ACHN (cell line): ENCODE measurements around the gene PGF.

ENCODE experiments used
- DNase-seq: peaks from one replicate; pipeline ENCODE4 v3.0.0-alpha.2; 2015
- in situ Hi-C: cut with HindIII; loops from 2 replicates; pipeline ENCODE4 v1.10.0; 2017; ENCODE audit warnings: low sequenced_read_pairs, low pct_ligation_motif_present, low pct_unique_long_range_greater_than_20kb

PGF gene

DNA sequence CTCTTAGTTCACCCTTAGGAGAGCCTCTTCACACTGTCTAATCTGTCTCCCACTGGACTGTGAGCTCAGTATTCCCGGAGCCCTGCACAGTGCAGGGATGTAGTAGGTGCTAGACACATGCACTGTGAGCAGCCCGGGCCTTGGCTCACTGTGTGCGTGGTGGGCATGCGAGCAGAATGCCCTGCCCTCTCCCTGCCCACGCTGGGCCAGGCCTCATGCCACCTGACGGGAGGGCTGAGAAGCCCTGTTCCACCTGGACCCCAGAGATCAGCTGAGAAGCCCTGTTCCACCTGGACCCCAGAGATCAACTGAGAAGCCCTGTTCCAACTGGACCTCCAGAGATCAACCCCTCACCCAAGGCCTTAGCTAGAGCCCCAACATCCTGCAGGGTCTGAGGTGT, 43.3 kb downstream of the PGF start:
- in situ Hi-C loops = no loop called here
- DNase-seq = no peak

DNA sequence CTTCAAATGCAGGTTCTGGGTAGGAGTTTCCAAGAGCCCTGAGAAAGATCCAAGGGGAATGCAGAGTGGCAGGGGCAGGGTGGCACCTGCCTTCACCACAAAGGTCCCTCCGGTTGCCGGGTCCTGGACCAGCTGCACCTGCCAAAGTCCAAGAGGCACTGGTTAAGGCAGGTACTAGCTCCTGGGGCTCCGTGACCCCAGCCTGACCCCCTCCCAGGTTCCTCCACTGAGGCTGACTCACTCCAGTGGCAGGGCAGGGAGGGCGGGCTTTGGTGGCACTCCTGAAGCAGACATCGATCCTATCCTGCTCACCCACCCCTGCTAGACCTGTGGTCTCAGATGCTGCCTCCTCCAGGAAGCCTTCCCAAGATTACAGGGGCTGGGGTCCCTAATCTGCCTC, 43.7 kb downstream of the PGF start:
- no peak for DNase-seq
- in situ Hi-C loops = no loop called here

GRCh38 chr14:74911221-74911620, 44.2 kb downstream of the PGF start:
- in situ Hi-C loops = no loop called here
- DNase-seq = no peak

DNA sequence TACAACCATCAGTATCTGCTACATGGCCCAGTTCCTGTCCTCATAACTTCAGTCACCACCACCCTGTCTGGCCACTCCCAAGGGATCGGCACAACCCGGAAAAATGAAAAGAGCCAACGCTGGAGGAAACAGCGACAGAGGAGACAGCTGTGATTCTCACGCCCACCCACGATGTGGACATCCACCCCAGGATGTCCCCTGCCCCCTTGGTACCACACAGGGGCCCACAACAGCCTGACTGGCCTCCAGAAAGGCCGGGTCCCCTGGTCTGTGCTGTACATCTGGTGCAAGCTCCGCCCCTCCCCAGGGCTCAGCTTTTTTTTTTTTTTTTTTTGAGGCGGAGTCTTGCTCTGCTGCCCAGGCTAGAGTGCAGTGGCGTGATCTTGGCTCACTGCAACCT, 44.8 kb downstream of the PGF start:
- no peak for DNase-seq
- in situ Hi-C loops = no loop called here

- in situ Hi-C loops = no loop called here
Measured at GRCh38 chr14:74909911-74910310, 45.5 kb downstream of the PGF start.

GRCh38 chr14:74909501-74909900, 45.9 kb downstream of the PGF start:
- DNase-seq = no peak
- in situ Hi-C loops = no loop called here

More at GRCh38 chr14:74909911-74910310, 45.5 kb downstream of the PGF start:
- no peak for DNase-seq

GRCh38 chr14:74908861-74909341, 46.5 kb downstream of the PGF start:
- DNase-seq = no peak
- in situ Hi-C loops = no loop called here

DNA sequence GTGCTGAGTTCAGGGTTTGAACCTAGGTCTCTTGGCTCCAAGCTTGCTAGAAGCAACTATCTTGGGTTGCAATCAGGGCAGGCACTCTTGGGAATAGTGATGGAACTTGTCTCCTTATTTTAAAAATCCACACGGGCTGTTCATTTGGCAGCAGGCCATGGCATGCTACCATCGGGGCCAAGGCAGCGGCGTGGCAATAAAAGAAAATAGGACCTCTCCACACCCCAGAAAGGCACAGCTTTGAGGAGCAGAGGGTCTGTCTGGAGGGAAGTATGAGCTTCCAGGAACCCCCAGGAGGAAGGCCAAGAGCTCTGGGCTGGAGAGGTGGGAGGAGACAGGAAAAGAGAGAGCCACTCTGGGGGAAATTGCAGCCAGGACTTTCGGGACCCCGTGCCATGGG, 47.7 kb downstream of the PGF start:
- no peak for DNase-seq
- in situ Hi-C loops = no loop called here

DNA sequence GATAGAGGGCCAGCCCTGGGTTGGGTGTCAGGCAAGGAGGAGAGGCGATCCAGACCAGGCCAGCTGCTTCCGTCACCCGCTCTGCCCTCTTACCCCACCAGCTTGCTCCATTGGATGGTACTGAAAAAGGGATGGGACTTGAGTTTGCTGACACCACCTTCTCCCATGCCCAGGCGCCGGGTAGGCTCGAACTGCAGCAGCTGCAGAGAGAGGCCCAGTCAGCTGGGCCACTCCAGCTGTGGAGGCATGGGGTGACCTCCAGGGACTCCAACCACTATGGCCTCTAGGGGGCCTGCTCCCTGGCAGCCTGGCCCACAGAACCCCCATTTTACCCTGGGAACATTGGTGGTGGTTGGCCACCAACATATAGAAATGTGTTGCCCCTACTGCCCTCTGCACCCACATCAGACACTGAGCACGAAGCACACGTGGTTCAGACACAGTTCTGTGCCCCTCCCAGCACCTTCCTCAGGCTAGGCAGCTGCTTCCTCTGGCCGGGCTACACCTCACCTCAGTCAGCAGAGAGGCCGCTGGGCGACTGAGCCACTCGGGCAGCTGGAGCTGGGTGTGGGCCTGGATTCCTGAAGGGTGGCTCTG, 48.4 kb downstream of the PGF start:
- DNase-seq = no peak
- in situ Hi-C loops = no loop called here

GRCh38 chr14:74905595-74906142, 49.7 kb downstream of the PGF start:
- in situ Hi-C loops = no loop called here

DNA sequence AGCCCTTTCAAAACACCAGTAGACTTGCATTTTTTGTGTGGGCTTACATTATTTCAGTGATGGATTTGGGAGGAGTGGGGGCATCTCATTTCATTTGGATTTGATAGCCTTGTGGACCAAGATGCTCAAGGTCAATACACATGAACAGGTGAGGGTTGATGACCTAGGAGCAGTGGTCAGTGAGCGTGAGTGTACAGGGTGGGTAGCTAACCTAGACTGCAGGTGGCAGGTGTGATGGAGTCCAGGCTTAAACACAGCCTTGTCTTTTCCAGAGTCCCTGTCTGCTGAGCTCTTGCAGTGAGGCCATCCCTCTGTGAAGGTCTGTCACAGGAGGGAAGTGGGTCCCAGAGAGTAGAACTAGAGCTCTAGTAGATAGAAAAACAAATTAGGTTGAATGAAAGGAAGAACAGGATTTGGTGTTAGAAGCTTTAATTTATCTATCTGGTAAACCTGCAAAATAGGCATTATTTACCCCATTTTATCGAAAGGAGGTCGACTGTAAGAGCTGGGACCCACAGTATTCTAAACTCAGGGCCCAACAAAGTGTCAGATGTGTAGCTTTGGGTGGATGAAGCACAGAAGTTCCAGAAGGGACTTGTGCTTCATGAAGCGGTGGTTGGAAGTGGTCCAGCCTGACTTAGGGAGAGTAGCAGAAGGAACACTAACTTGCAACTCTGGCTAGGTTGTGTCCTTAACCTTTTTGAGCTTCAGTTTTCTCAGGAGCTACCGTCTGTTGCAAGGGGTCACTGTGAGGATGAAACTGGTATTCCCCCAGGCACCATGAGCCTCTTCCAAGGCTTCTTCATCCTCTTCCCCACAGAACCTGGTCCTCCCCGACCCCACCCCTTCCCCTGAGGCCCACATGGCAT, 50.5 kb downstream of the PGF start:
- DNase-seq = no peak
- in situ Hi-C loops = no loop called here

More at GRCh38 chr14:74905595-74906142, 49.7 kb downstream of the PGF start:
- peak; percentile 48 for DNase-seq

DNA sequence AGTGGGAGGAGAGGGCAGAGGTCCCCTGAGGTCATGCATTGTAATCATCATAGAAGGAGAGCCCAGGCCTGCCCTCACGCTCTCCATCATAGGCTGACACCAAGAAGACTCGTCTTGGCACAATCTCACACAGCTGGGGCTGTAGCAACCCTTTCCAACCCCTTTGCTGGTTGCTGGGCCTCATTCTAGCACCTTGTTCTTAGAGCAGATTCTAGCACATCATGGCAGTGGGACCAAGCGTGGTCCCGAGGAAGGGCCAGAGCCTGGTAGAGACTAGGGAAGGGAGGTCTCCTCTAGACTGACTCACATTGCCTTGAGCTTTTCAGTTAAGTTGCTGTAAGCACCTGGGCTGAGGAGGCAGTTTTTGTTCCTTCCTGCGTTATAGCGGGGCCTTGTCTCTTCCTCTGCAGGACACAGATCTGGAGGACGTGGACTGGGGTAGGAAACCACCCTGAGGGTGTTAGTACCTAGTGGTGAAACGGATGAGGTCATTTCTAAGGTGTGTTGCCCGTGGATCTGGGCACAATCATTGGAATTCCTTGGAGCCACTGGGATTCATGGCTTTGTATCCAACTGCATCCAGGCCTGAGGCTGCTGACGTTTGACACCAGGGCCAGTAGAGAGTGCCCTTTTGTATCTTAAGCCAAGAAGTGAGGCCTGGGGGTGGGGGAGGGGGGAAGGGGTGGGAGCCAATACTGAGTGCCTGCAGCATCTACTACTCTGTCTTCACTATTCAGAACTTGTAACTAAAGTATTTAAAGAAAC, 52.3 kb downstream of the PGF start:
- in situ Hi-C loops = no loop called here
- no peak for DNase-seq

- in situ Hi-C loops = no loop called here
- no peak for DNase-seq
Measured at GRCh38 chr14:74898694-74899093, 56.7 kb downstream of the PGF start.

DNA sequence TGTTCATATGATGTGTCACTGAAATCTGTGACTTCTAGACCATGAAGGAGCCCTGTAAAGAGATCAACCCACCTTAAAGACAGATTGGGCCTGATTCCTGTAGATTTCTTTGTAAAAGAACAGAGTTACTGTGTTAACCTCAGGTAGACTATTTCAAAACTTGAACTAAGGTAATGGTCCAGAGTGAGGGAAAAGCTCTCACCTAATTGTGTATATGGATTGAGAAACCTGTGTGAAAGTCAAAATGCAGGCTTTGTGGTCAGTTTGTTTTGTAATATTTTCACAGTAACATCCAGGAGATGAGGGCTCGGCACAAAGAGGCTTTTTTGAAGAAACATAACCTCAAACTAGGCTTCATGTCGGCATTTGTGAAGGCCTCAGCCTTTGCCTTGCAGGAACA, 57.3 kb downstream of the PGF start:
- in situ Hi-C loops = no loop called here
- no peak for DNase-seq

- in situ Hi-C loops = no loop called here
- DNase-seq = no peak
Measured at GRCh38 chr14:74897642-74898041, 57.8 kb downstream of the PGF start.

- no peak for DNase-seq
- in situ Hi-C loops = no loop called here
Measured at GRCh38 chr14:74896400-74896799, 59.0 kb downstream of the PGF start.

DNA sequence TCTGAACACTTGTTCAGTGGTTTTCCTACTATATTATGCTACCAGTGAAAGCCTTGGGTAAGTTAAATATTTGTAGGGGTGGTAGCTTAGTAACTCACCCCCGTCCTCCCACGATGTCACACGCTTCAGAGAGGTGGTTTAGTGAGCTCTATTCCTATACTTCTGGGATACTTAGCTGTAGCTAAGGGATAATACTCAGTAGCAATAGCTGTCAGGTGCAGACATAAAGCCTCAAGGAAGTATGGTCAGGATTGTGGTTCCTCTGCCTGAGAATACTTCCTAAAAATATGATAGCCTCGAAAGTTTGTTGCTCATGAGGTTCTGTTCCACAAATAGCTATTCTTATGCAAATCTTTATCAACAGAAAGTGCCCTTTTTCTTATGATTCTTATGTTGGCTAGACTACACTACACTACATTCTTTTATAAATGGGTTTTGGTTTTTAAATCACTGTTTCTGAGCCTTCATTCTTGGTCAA, 61.7 kb downstream of the PGF start:
- in situ Hi-C loops = no loop called here
- no peak for DNase-seq

GRCh38 chr14:74892745-74893144, 62.7 kb downstream of the PGF start:
- in situ Hi-C loops = no loop called here
- DNase-seq = no peak

DNA sequence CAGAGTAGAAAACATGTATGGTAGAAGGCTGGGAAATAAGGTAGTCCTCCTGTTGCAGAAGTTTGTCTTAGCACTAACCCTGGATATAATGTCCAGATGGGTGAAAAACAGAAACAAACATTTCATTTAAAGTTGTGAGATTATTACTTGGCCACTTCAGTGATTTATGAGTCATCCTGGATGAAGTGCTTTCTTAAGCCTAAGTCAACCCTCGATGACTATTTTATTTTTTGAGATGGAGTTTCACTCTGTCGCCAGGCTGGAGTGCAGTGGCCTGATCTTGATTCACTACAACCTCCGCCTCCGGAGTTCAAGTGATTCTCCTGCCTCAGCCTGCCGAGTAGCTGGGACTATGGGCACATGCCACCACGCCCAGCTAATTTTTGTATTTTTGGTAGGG, 63.5 kb downstream of the PGF start:
- DNase-seq = no peak
- in situ Hi-C loops = no loop called here
